K562 (cell line): ENCODE measurements around the gene SLC26A1. TPM values are rescaled to one million over a fixed set of nuclear protein-coding genes. Genes with fewer than 3 reads are reported as not detected.

Source experiments
- ATAC-seq: fragments of 200-7000 bp; cut with Tn5 transposase; 3 replicates; pipeline ENCODE4 v1.9.1; 2020; ENCODE audit warnings: moderate library complexity
- BruUV-seq: library from RNA; stranded (reverse); fragments of 400-500 nt; replicated peaks from 2 replicates; lab custom pipeline; 2021; lab: Mats Ljungman, UMichigan
- CTCF ChIA-PET: fragments of 300-600 bp; formaldehyde crosslinking; extraction: SDS; loops from one replicate; lab custom pipeline; 2021; ENCODE audit warnings: low intra/inter-chr PET ratio; lab: Yijun Ruan, JAX
- POLR2A ChIA-PET: fragments of 300-600, 350-650 bp; sonication (Branson Sonifier 250); formaldehyde crosslinking; extraction: SDS; loops from one replicate; lab custom pipeline; 2021; ENCODE audit warnings: antibody characterized with exemption, inconsistent platforms; lab: Yijun Ruan, JAX
- DNase-seq, 4 experiments: peaks; one replicate each; pipeline versions ENCODE4 v3.0.0 to v3.0.0-alpha.2; 2011 to 2018; ENCODE audit warnings: low spot score in 3 of 4, mixed read lengths in 3 of 4; ENCODE audit errors: extremely low read depth in 1 of 4
- FAIRE-seq: peaks from 2 replicates; lab custom pipeline; 2011; peaks lifted over from hg19 to GRCh38; lab: Jason Lieb, UNC
- H2AFZ ChIP-seq: 2 replicates; pipeline ENCODE4 v1.6.0; 2011; ENCODE audit warnings: low read depth, low read length, control low read depth, inconsistent platforms
- H3K27ac ChIP-seq: fragments of 200-600 bp; 3 replicates; pipeline ENCODE4 v1.8.0; 2011; ENCODE audit warnings: low read depth, mild to moderate bottlenecking, control low read depth, inconsistent platforms, low read length, moderate library complexity, mixed read lengths; ENCODE audit errors: extremely low read depth
- H3K27me3 ChIP-seq, 2 experiments: fragments of 300-600 bp in 1 of 2; 2 replicates in 1 of 2; 3 replicates in 1 of 2; pipeline versions ENCODE4 v1.6.0 to v1.8.0; 2011; ENCODE audit warnings: inconsistent platforms in 2 of 2, low read length in 2 of 2, mild to moderate bottlenecking in 1 of 2, mixed read lengths in 1 of 2, moderate library complexity in 1 of 2; ENCODE audit not compliant: control insufficient read depth in 2 of 2, insufficient read depth in 2 of 2
- H3K36me3 ChIP-seq: fragments of 300-600 bp; 3 replicates; pipeline ENCODE4 v1.8.0; 2011; ENCODE audit warnings: mild to moderate bottlenecking, low read length, inconsistent platforms; ENCODE audit not compliant: control insufficient read depth, insufficient read depth
- H3K4me1 ChIP-seq, 2 experiments: fragments of 200-600 bp in 1 of 2; replicated peaks in 1 of 2; 2 replicates in 1 of 2; 3 replicates in 1 of 2; pipeline versions ENCODE4 v1.5.1 to v1.8.0; 2011; ENCODE audit warnings: inconsistent platforms in 2 of 2, low read length in 2 of 2, mild to moderate bottlenecking in 1 of 2, mixed read lengths in 1 of 2, moderate library complexity in 1 of 2; ENCODE audit not compliant: control insufficient read depth in 2 of 2, insufficient read depth in 2 of 2
- H3K4me2 ChIP-seq: 2 replicates; pipeline ENCODE4 v1.6.1; 2011; ENCODE audit warnings: low read length, control low read depth, inconsistent platforms, mixed read lengths; ENCODE audit not compliant: insufficient read depth
- H3K4me3 ChIP-seq: fragments of 200-600 bp; sonication (generic), shearing (Covaris generic); 2 replicates; pipeline ENCODE4 v1.5.1; 2016; ENCODE audit warnings: control low read depth, inconsistent platforms
- H3K79me2 ChIP-seq: fragments of 200-600 bp; 3 replicates; pipeline ENCODE4 v1.8.0; 2011; ENCODE audit warnings: low read length, inconsistent platforms; ENCODE audit not compliant: control insufficient read depth, insufficient read depth
- H3K9ac ChIP-seq, 2 experiments: 2 replicates each; pipeline versions ENCODE4 v1.6.0 to v1.6.1; 2011; ENCODE audit warnings: low read depth in 2 of 2, low read length in 2 of 2, control low read depth in 1 of 2, inconsistent platforms in 1 of 2, mild to moderate bottlenecking in 1 of 2, mixed read lengths in 1 of 2; ENCODE audit not compliant: insufficient read depth in 1 of 2
- H3K9me1 ChIP-seq: one replicate; pipeline ENCODE4 v1.6.0; 2011; ENCODE audit warnings: inconsistent platforms, mild to moderate bottlenecking, low read length, moderate library complexity; ENCODE audit not compliant: control insufficient read depth, insufficient read depth
- H3K9me3 ChIP-seq: replicated peaks from 2 replicates; pipeline ENCODE4 v1.5.1; 2011; ENCODE audit warnings: low read depth, low read length, inconsistent platforms; ENCODE audit not compliant: control insufficient read depth, insufficient read depth
- H4K20me1 ChIP-seq: replicated peaks from 2 replicates; pipeline ENCODE4 v1.6.1; 2011; ENCODE audit warnings: low read length, inconsistent platforms, mixed read lengths; ENCODE audit not compliant: control insufficient read depth, insufficient read depth
- ARID4B ChIP-seq: sonication (generic); formaldehyde crosslinking; IDR thresholded peaks from 2 replicates; pipeline ENCODE4 v1.8.0; 2022; ENCODE audit warnings: mild to moderate bottlenecking, missing genetic modification reagents
- THRA ChIP-seq: fragments of 450-650 bp; IDR thresholded peaks from 2 replicates; pipeline ENCODE4 v1.6.1; 2017; ENCODE audit warnings: mild to moderate bottlenecking, moderate library complexity
- ZC3H4 ChIP-seq: sonication (generic); formaldehyde crosslinking; IDR thresholded peaks from 2 replicates; pipeline ENCODE4 v1.9.0; 2021; ENCODE audit warnings: missing genetic modification reagents, borderline replicate concordance
- WGBS: fragments of 100-300 bp; shearing (Covaris generic); methylation state at CpG from one replicate; pipeline ENCODE4 v1.1.6; 2016; ENCODE audit warnings: low coverage, mixed read lengths; ENCODE audit not compliant: insufficient coverage; ENCODE audit errors: missing lambda C conversion rate; 5-methylcytosine and 5-hydroxymethylcytosine counted together
- in situ Hi-C: fragments of 300-500 bp; cut with MboI; formaldehyde crosslinking; loops from 4 replicates; pipeline ENCODE4 v1.15.0; 2018; ENCODE audit warnings: inconsistent platforms, mixed read lengths
- intact Hi-C: fragments of 100-400 bp; cut with micrococcal nuclease; formaldehyde crosslinking; loops from 2 replicates; pipeline ENCODE4 v1.14.2; 2022
- polyA plus RNA-seq, 8 experiments: library from polyadenylated mRNA; depleted of rRNA in 4 of 8; stranded (reverse) in 5 of 8; unstranded in 3 of 8; fragments of >200 nt; fragmentation: Nextera tagmentation in 2 of 8; fragmentation: Illumina TruSeq in 1 of 8; extraction: Ambion mirVana in 2 of 8; extraction: Trizol in 1 of 8; gene quantifications; 2 replicates each; pipeline versions ENCODE4 v1.2.1 to v1.2.3, GENCODE V29; 2011 to 2014; ENCODE audit warnings: inconsistent platforms in 1 of 8, missing spikeins in 1 of 8
- total RNA-seq, 7 experiments: library from RNA; depleted of rRNA in 6 of 7; stranded (reverse); fragments of >200 nt in 6 of 7; fragmentation: Illumina TruSeq in 2 of 7; extraction: Trizol in 2 of 7; gene quantifications; 2 replicates each; pipeline versions ENCODE4 v1.2.1 to v1.2.3, GENCODE V29; 2011 to 2021; ENCODE audit warnings: low replicate concordance in 1 of 7

SLC26A1 gene
- total and polyA plus RNA-seq, 9 of the 15 experiments (the other 6 are each of a cell fraction or from before 2014, with no cell fraction given): 0.11 to 4.2 (median 0.95) TPM

- H3K9ac ChIP-seq: peak overlapping the region; percentile 78 to 94; a peak in 2 of 4 replicates
- peak; percentile 7; the same call in 1 of the 2 replicates for TF ChIP-seq ARID4B
- TF ChIP-seq ZC3H4 (CRISPR knock-in tag): 0 out of 2 replicates have a peak, but pooled peaks have one; percentile 20
- no peak for TF ChIP-seq THRA
- in situ Hi-C loops: no loop called here
- no peak for FAIRE-seq
- 58% methylated on average over 9 of the region's 12 CpGs for WGBS
- H3K79me2 ChIP-seq: peaks cover 18% of the 10 kb centered on the region; the same call in 2 of the 3 replicates
- no peaks in the 10 kb centered on the region for H3K36me3 ChIP-seq
- no peaks in the 10 kb centered on the region for H3K27me3 ChIP-seq
- no TSS peak for BruUV-seq
- no peak overlapping the region for H2AFZ ChIP-seq
- ChIA-PET POLR2A (interaction anchor here (0.6 kb wide), 2 partner anchors 272 to 503 kb away, joined by 3 to 4 read pairs; no protein-coding TSS in a partner anchor), CTCF (no interaction called here)
- no peaks in the 10 kb centered on the region for H3K9me1 ChIP-seq
- peak overlapping the region; percentile 58; the same call in 1 of the 2 replicates for H3K4me2 ChIP-seq
- no peak for ATAC-seq
- intact Hi-C loops: loop anchor here (10.0 kb wide), 1 partner anchor 47 kb away; no protein-coding TSS in a partner anchor
- peak in 1 of 4 experiments; percentile 31 for DNase-seq
- H3K4me3 ChIP-seq: no peak overlapping the region
- no peak overlapping the region for H3K27ac ChIP-seq
- H3K9me3 ChIP-seq: no peaks in the 10 kb centered on the region
- H3K4me1 ChIP-seq: peaks cover 30 to 69% of the 10 kb centered on the region in 2 experiments
- H4K20me1 ChIP-seq: no peaks in the 10 kb centered on the region
These were observed 5.0 kb upstream of the SLC26A1 start for GRCh38 chr4:998096-998691.
